GM21529 (cell line): ENCODE measurements around the gene SNX22.
"Not testable (repeated sequence)": the region's sequence is repeated elsewhere in the genome, so short reads cannot be mapped to it uniquely, and the experiment has no call there.

Source experiments
- ATAC-seq: cut with Tn5 transposase; IDR thresholded peaks from one replicate; pipeline ENCODE4 v1.9.1; 2021; ENCODE audit not compliant: unreplicated experiment

Gene SNX22

DNA sequence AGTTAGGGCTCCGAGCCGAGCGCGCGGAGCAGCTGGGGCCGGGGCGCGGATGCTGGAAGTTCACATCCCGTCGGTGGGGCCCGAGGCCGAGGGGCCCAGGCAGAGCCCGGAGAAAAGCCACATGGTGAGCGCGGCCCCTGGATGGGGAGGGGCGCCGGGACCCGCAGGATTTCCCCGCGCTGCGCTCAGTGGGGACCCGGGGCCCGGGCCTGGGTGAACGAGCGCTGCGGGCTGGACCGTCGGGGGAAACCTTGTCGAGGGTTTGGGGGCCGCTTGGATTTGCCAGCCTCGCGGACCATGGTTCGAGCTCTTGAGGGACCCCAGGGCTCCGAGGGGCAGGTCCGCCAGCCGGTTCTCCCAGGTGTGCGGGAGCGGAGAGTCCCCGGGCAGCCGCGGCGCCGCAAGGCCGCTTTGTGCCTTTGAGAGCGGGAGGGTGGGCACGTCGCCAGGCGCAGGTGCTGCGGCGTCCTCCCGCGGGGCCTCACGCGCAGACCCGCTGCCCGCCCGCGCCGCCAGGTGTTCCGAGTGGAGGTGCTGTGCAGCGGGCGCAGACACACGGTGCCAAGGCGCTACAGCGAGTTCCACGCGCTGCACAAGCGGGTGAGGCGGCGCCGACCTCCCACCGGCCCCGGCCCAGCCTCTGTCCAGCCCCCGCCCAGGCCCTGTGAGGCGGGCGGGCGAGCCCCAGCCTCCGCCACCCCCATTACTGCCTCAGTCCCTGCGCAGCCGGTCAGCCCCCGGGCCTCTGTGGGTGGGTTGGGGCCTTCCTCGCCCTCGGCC lies at the start of gene SNX22:
Gene SNX22, plus strand, starts transcription at position 5 of the 780 bp plus-strand sequence. Its CDS starts 45 bp downstream, at position 50.
- ATAC-seq = no peak

DNA sequence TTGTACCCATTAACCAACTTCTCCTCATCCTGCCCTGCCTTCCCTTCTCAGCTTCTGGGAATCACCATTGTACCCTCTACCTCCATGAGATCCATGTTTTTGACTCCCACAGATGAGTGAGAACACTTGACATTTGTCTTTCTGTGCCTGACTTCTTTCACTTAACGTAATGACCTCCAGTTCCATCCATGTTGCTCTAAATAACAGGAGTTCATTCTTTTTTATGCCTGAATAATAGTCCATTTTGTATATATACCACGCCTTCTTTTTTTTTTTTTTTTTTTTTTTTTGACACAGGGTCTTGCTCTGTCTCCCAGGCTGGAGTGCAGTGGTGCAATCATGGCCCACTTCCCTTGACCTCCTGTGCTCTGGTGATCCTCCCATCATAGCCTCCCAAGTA lies 49.0 kb upstream of the SNX22 start:
- ATAC-seq = no peak

DNA sequence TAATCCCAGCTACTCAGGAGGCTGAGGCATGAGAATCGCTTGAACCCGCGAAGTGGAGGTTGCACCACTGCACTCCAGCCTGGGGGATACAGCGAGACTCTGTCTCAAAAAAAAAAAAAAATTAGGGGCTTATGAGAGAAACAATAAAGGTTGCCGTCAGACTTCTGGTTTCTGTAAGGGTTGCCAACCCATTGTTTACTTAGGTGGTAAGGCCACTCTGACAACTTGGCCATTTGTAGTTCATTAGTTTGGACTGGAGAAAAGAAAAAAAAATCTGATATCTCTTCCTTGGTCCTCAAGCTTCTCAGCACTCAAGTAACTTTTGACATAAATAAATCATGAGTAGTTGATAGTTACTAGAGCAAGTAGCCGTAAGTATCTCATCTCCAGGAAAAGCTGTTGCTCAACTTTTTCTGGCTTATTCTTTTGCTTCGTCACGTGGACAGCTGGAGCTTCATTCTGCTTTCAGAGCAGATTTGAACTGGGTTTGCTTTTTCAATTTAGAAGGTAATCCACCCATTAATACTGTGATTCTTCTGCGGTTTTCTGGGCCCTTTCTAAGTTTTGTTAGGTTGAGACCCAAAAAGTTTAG lies 46.3 kb upstream of the SNX22 start:
- ATAC-seq = no peak

- no peak for ATAC-seq
These were observed 44.2 kb upstream of the SNX22 start for GRCh38 chr15:64107337-64107736.

- not testable (repeated sequence) for ATAC-seq
These were observed 41.3 kb upstream of the SNX22 start for GRCh38 chr15:64110108-64110701.

DNA sequence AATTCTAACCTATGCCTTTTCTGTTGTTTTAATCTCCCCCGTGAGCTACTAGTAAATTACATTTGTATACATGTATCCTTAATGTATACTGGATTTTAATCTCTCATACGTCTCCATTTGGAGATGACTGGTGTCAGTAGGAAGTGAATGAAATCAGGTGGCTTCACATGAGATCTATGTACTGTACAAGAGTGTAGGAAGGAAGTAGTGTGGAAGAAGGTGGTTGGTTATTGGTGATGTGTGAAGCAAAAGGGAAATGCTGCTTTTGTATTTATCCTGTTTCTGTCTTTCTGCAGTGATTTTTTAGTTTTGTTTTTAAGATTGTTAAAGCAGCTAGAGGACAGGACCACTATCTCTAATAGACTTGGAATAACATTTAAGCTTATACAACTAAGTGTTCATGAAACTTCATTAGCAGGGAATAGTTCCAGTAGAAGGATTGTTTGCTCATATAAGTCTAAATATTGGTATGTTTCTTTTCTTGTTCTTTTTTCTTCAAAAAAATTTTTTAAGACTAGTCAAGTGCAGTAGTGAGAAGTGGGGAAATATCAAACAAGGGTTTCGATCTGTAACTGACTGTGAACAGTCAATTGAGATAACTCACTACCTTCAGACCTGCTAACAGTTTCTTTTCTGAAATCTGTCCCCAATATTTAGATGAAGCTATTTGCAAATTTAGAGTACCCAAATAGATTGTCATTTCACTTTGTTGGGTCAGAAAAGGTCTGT lies 40.4 kb upstream of the SNX22 start:
- no peak for ATAC-seq

DNA sequence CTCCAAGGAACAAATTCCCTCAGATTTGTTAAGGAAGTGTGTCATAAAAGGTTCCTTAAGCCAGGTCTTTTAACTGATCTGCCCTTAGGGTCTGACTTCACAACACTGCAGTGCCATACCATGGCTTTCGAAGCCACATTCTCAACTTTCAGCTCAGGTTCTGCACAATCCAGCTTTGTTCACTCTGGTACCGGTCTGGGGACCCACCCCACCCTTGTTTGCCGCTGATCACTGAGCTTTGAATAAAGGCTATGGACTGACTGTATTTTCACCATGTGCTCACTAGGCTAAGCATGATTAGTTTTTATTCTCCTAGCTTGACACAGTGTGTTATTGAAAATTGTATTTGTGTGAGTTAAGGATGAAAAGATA lies 39.9 kb upstream of the SNX22 start:
- ATAC-seq = no peak

GRCh38 chr15:64112073-64112772 lies 39.3 kb upstream of the SNX22 start:
- ATAC-seq = no peak

GRCh38 chr15:64112904-64113303 lies 38.6 kb upstream of the SNX22 start:
- no peak for ATAC-seq

- ATAC-seq = no peak
These were observed 33.6 kb upstream of the SNX22 start for GRCh38 chr15:64117759-64118487.

DNA sequence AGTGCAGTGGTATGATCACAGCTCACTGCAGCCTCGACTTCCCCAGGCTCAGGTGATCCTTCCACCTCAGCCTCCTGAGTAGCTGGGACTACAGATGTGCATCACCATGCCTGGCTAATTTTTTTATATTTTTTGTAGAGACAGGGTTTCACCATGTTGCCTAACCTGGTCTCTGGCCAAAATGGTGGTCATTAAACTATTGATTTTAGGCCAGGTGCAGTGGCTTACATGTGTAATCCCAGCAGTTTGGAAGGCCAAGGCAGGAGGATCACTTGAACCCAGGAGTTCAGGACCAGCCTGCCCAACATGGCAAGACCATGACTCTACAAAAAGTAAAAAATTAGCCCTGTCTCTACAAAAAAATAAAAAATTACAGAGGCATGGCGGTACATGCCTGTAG lies 31.2 kb upstream of the SNX22 start:
- ATAC-seq = not testable (repeated sequence)

DNA sequence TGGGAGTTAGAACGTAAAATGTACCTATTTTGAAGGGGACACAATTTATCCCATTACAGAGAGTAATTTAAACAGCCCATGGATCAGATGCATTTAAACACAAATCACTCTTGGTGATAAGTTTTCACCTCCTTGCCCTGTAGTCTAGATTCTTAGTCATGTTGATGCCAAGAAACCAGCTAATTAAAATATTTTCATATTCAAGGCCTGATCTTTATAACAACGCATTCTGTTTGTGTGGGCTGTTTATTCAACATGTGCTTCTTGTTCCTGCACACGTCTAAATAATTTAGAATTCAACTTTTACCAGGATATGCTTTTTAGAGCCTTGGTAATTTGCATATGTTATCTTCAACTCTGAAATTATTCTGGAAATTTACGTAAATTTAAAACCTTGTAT lies 29.9 kb upstream of the SNX22 start:
- ATAC-seq = no peak

GRCh38 chr15:64122444-64122843 lies 29.1 kb upstream of the SNX22 start:
- no peak for ATAC-seq

DNA sequence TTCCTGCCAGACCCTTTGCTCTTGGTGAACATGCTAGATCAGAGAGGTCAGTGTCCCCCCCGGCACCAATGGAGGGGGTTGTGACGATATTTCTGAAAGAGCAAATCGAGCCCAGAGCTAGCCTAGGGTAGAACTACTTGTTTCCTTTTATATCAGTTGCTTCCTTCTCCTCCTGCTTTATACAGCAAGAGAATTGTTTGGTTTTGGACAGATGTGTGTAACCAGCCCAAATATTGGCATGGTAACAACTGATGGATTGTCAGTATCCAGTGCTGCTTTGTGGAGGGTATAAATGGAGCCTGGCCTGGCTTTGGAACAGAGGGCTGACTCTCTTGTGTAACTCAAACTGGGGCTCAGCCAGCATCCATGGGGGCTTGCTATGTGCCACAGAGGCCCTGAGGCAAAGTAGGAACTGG lies 28.6 kb upstream of the SNX22 start:
- no peak for ATAC-seq

GRCh38 chr15:64125978-64126377 lies 25.6 kb upstream of the SNX22 start:
- ATAC-seq = no peak

DNA sequence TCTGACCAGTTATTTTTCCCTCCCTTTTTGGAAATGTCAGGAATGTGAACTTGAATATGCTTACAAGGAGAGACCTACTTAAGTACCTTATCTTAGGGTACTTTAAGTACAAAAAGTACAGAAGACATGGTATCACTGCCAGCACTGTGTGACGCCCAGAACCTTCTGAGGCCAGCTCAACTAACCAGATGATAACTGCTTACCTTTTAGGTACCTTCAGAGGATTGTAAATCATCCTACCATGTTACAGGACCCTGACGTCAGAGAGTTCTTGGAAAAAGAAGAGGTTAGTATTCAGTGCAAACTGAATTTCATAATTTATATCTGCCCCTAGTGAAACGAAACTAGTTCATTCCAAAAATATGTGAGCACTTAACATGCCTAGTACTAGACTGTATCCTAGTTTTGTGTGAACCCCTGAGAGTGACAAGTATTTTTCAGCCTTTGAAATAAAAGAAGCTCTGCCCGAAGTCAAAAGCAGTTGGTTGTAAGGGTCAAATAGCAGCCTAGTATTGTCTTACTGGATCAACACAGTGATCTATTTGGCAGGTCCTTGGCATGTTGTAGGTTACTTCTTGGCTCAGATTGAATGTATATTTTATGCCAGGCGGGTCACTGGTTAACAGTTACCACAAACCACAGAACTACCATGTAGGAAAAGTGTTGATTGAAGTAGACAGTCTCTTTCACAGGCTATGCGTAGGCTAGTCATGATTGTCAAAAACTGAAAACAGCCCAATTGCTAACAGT lies 23.8 kb upstream of the SNX22 start:
- no peak for ATAC-seq

GRCh38 chr15:64130159-64130558 lies 21.4 kb upstream of the SNX22 start:
- ATAC-seq = no peak

- ATAC-seq = no peak
These were observed 20.0 kb upstream of the SNX22 start for GRCh38 chr15:64131547-64131946.

DNA sequence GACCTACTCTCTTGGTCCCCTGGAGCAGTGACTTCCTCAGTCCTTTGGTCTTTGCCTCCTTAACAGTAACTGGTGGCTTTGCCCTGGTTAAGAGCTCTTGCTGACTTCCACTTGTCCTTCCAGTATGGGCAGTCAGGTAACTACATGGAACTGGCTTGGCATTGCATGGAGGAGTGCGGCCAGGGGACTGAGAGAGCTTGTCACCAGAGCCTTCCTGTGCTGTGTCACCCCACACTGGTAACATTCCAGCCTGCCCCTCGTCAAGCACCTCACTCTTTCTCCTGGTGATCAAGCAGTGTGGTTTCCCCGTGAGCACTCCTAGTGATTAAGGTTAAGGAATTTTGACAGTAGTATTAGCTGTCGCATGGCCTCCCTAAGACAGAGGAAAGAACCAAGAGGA lies 19.3 kb upstream of the SNX22 start:
- ATAC-seq = no peak
